GM20000 (cell line): ENCODE data around the gene TLK1.

Experiments
- DNase-seq: peaks from one replicate; pipeline ENCODE4 v3.0.0; 2012; ENCODE audit warnings: low spot score
- TF ChIP-seq, protein P1 (sequence below): IDR thresholded peaks from 2 replicates; pipeline ENCODE4 v1.5.1; 2012; ENCODE audit warnings: mild to moderate bottlenecking, control low read depth; ENCODE audit errors: extremely low read depth, missing control alignments

Gene TLK1

DNA sequence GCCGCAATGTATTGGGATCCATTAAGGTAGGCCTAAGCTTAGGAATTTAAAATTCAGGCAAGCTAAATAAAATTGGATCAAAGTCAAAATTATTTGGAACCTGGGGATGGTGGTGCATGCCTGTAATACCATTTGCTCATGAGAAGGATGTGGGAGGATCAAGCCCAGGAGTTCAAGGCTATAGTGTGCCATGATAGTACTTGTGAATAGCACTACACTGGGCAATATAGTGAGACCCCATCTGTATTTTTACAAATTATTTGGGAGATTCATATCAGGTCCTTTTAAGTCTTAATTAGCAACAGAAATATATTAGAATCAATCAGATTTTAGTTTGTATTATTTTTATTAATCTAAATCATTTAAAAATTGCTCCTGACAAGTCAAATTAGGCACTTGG is 39.8 kb upstream of the TLK1 start:
- TF ChIP-seq, protein P1, sequence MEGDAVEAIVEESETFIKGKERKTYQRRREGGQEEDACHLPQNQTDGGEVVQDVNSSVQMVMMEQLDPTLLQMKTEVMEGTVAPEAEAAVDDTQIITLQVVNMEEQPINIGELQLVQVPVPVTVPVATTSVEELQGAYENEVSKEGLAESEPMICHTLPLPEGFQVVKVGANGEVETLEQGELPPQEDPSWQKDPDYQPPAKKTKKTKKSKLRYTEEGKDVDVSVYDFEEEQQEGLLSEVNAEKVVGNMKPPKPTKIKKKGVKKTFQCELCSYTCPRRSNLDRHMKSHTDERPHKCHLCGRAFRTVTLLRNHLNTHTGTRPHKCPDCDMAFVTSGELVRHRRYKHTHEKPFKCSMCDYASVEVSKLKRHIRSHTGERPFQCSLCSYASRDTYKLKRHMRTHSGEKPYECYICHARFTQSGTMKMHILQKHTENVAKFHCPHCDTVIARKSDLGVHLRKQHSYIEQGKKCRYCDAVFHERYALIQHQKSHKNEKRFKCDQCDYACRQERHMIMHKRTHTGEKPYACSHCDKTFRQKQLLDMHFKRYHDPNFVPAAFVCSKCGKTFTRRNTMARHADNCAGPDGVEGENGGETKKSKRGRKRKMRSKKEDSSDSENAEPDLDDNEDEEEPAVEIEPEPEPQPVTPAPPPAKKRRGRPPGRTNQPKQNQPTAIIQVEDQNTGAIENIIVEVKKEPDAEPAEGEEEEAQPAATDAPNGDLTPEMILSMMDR: no peak
- DNase-seq: no peak

DNA sequence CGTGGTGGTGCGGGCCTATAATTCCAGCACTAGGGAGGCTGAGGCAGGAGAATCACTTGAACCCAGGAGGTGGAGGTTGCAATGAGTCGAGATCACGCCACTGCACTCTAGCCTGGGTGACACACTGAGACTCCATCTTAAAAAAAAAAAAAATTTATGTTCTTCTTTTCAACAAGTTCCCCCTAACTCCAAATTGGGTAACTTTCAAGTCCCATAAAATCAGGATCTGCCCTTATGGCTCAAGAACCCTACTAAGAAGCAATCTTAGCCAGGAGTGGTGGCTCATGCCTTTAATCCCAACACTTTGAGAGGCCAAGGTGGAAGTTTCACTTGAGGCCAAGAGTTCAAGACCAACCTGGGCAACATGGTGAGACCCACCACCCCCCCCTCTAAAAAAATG is 30.3 kb upstream of the TLK1 start:
- DNase-seq: no peak
- TF ChIP-seq, protein P1: no peak

DNA sequence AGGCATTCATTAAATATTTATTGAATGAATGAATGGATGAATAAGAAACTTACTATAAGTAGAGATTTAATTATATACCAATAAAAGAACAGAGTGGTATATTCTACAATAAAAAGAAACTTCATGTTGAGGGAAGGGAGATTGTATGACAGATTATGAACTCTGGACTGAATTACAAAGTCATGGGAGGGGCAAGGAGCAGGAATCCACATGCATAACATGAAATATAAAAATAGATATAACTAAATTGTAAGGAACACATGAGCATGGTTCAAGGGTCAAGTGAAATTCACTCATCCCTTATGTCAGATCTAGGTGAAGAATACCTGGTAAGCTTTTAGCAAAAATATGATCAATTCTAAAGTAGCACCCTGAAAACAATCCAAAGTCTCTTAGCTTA is 27.1 kb upstream of the TLK1 start:
- TF ChIP-seq, protein P1: no peak
- DNase-seq: no peak

DNA sequence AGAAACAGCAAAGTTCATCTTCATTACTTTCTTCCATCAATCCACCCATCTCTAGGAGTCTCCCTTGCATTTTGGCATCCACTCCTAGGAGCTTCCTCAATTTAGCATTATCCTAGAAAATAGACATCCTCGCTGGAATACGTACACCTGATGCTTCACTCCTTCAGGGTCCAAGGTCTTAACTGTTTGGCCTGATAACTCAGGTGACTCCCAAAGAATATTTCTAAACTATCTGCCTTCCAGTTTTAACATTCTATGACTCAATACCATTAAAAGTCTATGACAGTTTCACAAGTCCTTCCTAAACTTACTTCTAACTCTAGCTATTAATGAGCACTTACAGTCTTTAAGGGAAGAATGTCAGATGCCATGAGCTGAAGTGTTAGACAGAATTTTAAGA is 26.5 kb upstream of the TLK1 start:
- no peak for DNase-seq
- TF ChIP-seq, protein P1: no peak

DNA sequence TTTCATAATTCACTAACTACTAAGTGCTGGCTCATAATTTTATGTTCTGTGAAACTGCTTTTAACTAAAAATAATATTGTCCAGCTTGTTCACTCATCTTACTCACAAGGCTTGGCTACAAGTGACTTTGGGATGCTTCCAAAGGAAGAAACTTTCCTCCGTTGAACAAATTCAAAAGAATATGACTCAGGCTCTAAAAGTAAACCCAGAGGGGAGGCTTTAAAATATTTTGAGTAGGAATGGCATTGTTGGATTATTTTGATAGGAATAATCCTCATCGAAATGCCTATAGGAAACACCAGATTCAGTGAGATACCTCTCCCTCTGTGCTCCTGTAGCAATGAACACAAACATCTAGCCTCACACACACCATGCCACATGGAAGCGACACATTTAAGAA is 25.2 kb upstream of the TLK1 start:
- DNase-seq: no peak
- TF ChIP-seq, protein P1: no peak

DNA sequence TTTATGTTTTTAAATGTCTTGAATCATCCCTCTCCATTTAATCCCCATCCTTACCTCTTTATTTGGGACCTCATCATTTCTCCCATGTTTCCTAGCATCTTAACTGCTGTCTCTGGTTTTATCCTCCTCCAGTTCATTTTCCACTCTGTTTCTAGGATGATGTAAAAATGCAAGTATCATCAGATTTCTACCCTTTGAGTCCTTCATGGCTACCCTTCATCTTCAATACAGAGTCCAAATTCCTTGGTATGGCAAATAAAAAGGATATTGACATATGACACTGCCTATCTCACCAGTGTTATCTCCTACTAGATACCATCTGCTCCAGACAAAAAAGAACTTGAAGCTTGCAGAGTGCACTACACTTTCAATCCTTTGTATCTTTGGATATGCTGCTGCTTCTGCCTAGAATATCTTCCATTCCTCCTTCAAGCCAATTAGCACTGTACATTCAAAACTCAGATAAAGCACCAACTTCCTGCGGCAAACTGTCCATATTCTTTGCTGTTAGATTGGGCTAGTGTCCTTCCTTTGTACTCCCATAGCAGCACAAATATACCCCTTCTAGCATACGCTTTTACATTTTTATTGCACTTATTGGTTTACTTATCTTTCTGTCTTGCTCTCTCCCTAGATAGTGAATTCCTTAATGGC is 24.6 kb upstream of the TLK1 start:
- DNase-seq: no peak
- TF ChIP-seq, protein P1: no peak

DNA sequence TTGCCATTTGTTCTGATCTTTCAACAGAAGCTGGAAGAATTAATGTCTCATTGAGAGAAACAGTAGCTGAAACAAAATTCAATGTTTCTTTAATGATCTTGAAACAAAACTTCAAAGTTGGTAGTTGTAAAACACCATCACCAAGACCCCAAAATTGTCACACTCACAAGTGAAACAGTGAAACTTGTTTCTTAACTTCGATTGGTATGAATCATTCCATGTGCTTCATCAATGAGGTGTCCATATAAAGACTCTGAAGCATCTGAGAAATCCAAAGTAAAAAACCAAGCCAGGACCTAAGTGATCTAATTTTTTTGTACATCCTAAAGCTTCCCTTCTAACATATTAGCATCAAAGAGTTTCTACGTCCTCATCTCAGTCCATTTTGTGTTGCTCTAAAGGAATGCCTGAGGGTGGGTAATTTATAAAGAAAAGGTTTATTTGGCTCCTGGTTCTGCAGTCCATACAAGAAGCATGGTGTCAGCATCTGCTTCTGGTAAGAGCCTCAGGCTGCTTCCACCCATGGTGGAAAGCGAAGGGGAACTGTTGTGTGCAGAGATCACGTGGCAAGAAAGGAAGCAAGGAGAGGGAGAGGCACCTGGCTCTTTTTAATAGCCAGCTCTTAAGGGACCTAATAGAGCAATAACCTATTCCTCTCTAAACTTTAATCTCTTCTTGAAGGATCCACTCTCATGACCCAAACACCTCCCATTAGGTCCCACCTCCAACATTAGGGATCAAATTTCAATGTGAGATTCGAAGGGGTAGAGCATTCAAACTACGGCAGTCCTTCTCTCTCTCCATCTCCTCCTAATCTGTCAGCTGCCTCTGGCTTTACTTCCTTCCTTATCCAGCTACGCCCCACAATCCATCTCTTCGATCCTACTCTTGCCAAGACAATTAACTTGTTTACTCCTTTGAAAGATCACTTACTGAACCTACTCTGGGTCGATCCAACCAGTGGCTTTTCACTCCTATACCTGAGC is 20.7 kb upstream of the TLK1 start:
- DNase-seq: peak; percentile 11
- TF ChIP-seq, protein P1: no peak
